Measurements from ENCODE around the gene POMP.
"Not testable (repeated sequence)": the region's sequence is repeated elsewhere in the genome, so short reads cannot be mapped to it uniquely, and the experiment has no call there.

POMP gene

GRCh38 chr13:28637714-28638355 is 21.1 kb upstream of the POMP start:
- DNase-seq (ENCODE audit: low spot score): no peak

GRCh38 chr13:28638756-28639155 is 20.2 kb upstream of the POMP start:
- DNase-seq (ENCODE audit: low spot score): no peak

GRCh38 chr13:28640861-28641599 is 17.9 kb upstream of the POMP start:
- no peak for DNase-seq (ENCODE audit: low spot score)

- no peak for DNase-seq (ENCODE audit: low spot score)
Measured at GRCh38 chr13:28641600-28641926, 17.4 kb upstream of the POMP start.

- DNase-seq (ENCODE audit: low spot score): no peak
Measured at GRCh38 chr13:28650284-28650683, 8.6 kb upstream of the POMP start.

GRCh38 chr13:28651810-28652401 is 7.0 kb upstream of the POMP start:
- DNase-seq (ENCODE audit: low spot score): no peak

GRCh38 chr13:28653111-28653510 is 5.8 kb upstream of the POMP start:
- no peak for DNase-seq (ENCODE audit: low spot score)

- DNase-seq (ENCODE audit: low spot score): no peak
Measured at GRCh38 chr13:28654276-28654675, 4.7 kb upstream of the POMP start.

GRCh38 chr13:28655561-28655960 is 3.4 kb upstream of the POMP start:
- DNase-seq (ENCODE audit: low spot score): no peak

GRCh38 chr13:28657784-28658538 is 969 bp upstream of the POMP start:
- DNase-seq (ENCODE audit: low spot score): peak; percentile 69

GRCh38 chr13:28658539-28658795 is 463 bp upstream of the POMP start:
- DNase-seq (ENCODE audit: low spot score): no peak

- no peak for DNase-seq (ENCODE audit: low spot score)
Measured at GRCh38 chr13:28659621-28659970, 666 bp downstream of the POMP start.

- no peak for DNase-seq (ENCODE audit: low spot score)
Measured at GRCh38 chr13:28666897-28667488, 8.1 kb downstream of the POMP start.

- DNase-seq (ENCODE audit: low spot score): peak; percentile 19
Measured at GRCh38 chr13:28671126-28671792, 12.3 kb downstream of the POMP start.

GRCh38 chr13:28678809-28679208 is 19.9 kb downstream of the POMP start:
- DNase-seq (ENCODE audit: low spot score): no peak

GRCh38 chr13:28679628-28680027 is 20.7 kb downstream of the POMP start:
- DNase-seq (ENCODE audit: low spot score): no peak

GRCh38 chr13:28680541-28680940 is 21.6 kb downstream of the POMP start:
- DNase-seq (ENCODE audit: low spot score): no peak

GRCh38 chr13:28683169-28683568 is 24.2 kb downstream of the POMP start:
- DNase-seq (ENCODE audit: low spot score): not testable (repeated sequence)

- no peak for DNase-seq (ENCODE audit: low spot score)
Measured at GRCh38 chr13:28684257-28684656, 25.3 kb downstream of the POMP start.

- no peak for DNase-seq (ENCODE audit: low spot score)
Measured at GRCh38 chr13:28685114-28685513, 26.2 kb downstream of the POMP start.

GRCh38 chr13:28685892-28686291 is 27.0 kb downstream of the POMP start:
- no peak for DNase-seq (ENCODE audit: low spot score)
